ENCODE data around the gene KCTD6.

DNA sequence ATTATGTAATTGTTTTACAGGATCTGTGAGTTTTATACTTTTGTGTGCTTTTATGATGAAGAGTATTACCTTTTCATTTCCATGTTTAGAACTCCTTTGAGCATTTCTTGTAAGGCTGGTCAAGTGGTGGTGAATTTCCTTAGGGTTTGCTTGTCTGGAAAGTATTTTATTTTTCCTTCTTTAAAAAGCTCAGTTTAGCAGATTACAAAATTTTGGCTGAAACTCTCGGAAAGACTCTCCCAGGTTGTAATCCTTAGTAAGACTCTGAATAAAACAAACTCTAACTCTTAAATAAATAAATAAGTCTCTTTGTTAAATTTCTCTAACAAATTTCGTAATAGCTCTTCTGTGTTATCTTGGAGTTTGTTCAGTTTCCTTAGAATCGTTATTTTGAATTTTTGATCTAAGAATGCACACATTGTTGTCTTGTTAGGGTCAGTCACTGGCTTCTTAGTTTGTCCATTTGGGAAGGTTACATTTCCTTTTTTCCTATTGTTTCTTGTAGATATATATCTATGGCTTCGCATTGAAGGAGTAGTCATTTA is 59.8 kb downstream of the KCTD6 start:
- TF ChIP-seq, protein P1, sequence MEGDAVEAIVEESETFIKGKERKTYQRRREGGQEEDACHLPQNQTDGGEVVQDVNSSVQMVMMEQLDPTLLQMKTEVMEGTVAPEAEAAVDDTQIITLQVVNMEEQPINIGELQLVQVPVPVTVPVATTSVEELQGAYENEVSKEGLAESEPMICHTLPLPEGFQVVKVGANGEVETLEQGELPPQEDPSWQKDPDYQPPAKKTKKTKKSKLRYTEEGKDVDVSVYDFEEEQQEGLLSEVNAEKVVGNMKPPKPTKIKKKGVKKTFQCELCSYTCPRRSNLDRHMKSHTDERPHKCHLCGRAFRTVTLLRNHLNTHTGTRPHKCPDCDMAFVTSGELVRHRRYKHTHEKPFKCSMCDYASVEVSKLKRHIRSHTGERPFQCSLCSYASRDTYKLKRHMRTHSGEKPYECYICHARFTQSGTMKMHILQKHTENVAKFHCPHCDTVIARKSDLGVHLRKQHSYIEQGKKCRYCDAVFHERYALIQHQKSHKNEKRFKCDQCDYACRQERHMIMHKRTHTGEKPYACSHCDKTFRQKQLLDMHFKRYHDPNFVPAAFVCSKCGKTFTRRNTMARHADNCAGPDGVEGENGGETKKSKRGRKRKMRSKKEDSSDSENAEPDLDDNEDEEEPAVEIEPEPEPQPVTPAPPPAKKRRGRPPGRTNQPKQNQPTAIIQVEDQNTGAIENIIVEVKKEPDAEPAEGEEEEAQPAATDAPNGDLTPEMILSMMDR (IDR thresholded peaks at IDR 0.05): no peak
- TF ChIP-seq POLR2A (IDR thresholded peaks at IDR 0.05): no peak
- no peak for TF ChIP-seq EP300 (IDR thresholded peaks at IDR 0.05)
- no peak for TF ChIP-seq POLR2AphosphoS5 (IDR thresholded peaks at IDR 0.05)

Data from gastroesophageal sphincter (tissue), 3 donors.